ENCODE results near the gene POC1A. TPM values are rescaled to one million over a fixed set of nuclear protein-coding genes. Genes with fewer than 3 reads are reported as not detected.

Gene POC1A
- total RNA-seq, 1 donor from 2014 or later, result 24.1 TPM

GRCh38 chr3:52032702-52033408, 121.4 kb downstream of the POC1A start:
- Mint-ChIP-seq H3K36me3 (ENCODE audit: low read depth) (no peaks in the 10 kb centered on the region), H3K4me3 (no peak overlapping the region), H3K9me3 (no peaks in the 10 kb centered on the region), H3K27me3 (no peaks in the 10 kb centered on the region), H3K27ac (no peak overlapping the region), H3K4me1 (no peaks in the 10 kb centered on the region)
- DNase-seq, result no peak
- intact Hi-C loops (cut with micrococcal nuclease), result no loop called here

DNA sequence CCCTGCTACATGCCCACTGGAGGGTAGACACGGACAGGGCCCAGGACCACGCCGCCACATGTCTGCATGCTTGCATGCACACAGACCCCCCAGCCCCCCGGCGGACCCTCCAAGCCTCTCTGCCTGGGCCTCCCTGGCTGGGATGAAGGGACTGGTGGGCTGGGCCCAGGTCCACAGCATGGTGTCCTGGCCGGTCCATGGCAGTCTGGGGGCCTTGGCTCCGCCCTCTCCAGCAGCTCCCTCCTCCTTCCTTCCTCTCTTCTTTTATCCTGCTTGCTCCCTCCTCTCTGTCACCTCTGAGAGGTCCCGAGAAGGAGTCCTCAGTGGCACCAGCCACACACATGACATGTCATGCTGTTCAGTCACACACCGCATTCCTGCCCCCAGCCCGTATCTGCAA, 122.3 kb downstream of the POC1A start:
- Mint-ChIP-seq H3K27ac (no peak overlapping the region), H3K4me1 (no peaks in the 10 kb centered on the region), H3K36me3 (ENCODE audit: low read depth) (no peaks in the 10 kb centered on the region), H3K9me3 (no peaks in the 10 kb centered on the region), H3K4me3 (no peak overlapping the region), H3K27me3 (no peaks in the 10 kb centered on the region)
- DNase-seq, result no peak
- intact Hi-C loops (cut with micrococcal nuclease), result no loop called here

DNA sequence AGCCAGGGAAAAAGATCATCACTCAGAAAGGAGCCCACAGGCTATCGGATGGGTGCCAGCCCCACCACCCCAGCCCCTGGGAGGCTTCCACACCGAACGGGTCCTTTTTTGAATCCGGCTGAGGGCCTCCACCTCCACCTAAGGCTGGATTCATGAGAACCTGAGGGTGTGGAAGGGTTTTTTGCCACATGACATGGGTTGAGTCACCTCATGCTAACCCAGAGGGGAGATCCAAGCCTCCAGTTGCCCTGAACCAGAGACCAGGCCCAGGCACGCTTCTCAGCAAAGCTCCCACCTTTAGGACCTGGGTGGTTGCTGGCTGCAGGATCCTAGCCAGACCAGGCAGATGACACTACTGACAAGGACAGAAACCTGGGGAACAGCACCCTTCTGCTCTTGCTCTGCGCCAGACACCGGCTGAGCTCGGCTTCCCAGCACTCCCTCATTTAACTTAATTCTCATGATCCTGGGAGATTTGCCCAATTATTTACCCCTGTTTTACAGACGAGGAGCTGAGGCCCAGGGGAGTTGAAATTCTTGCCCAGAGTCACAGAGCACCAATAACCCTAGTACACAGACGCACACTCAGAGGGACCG, 123.4 kb downstream of the POC1A start:
- intact Hi-C loops (cut with micrococcal nuclease), result no loop called here
- H3K4me1 Mint-ChIP-seq, result no peaks in the 10 kb centered on the region

DNA sequence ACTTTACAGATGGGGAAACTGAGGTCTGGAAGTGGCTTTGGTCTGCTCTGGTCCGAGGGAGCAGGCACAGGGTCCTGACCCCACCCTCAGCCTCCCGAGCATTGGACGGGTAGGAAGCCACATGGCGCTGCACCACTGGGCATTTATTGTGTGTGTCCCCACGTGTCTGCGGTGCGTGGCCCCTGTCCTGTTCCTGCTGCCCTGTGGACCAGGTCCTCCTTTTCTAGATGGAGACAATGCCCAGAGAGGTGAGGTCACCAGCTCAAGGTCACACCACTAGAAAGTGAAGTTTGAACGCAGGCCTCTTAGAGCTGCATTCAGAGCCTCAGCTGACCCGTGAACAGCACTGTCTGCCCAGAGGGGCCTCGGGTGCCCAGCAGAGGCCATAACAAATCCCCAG, 124.7 kb downstream of the POC1A start:
- intact Hi-C loops (cut with micrococcal nuclease), result no loop called here
- H3K4me1 Mint-ChIP-seq, result no peaks in the 10 kb centered on the region
- H3K27ac Mint-ChIP-seq, result no peak overlapping the region
- no peaks in the 10 kb centered on the region for H3K36me3 Mint-ChIP-seq (ENCODE audit: low read depth)
- no peak for DNase-seq
- H3K4me3 Mint-ChIP-seq, result no peak overlapping the region
- no peaks in the 10 kb centered on the region for H3K27me3 Mint-ChIP-seq
- H3K9me3 Mint-ChIP-seq, result no peaks in the 10 kb centered on the region

More for the DNA sequence above, 123.4 kb downstream of the POC1A start:
- DNase-seq, result no peak
- Mint-ChIP-seq H3K36me3 (ENCODE audit: low read depth) (no peaks in the 10 kb centered on the region), H3K4me3 (no peak overlapping the region), H3K27ac (no peak overlapping the region), H3K9me3 (no peaks in the 10 kb centered on the region), H3K27me3 (no peaks in the 10 kb centered on the region)

DNA sequence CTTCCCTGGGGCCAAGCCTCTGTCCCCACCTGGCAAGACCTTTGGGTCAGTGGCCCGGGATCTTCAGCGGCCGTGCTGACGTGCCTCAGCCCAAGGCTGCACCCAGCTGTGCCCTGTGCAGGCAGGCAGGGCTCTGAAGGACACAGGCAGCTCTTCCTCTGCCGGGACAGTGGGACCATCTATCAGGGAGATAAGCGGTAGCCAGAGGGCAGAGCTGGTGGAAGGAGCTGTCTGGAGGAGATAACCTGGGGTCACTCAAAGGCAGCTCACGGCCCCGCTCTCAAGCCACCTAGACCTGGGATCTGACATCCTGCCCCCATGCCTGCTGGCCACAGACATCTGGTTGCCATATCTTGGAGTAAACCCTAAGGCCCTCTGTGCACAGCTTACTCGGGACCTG, 125.2 kb downstream of the POC1A start:
- Mint-ChIP-seq H3K36me3 (ENCODE audit: low read depth) (no peaks in the 10 kb centered on the region), H3K4me1 (peaks cover 3% of the 10 kb centered on the region), H3K27me3 (no peaks in the 10 kb centered on the region), H3K4me3 (no peak overlapping the region), H3K9me3 (no peaks in the 10 kb centered on the region), H3K27ac (no peak overlapping the region)
- no peak for DNase-seq
- intact Hi-C loops (cut with micrococcal nuclease), result no loop called here

- H3K4me1 Mint-ChIP-seq, result peaks cover 3% of the 10 kb centered on the region
These were observed 125.7 kb downstream of the POC1A start for GRCh38 chr3:52028572-52028971.

DNA sequence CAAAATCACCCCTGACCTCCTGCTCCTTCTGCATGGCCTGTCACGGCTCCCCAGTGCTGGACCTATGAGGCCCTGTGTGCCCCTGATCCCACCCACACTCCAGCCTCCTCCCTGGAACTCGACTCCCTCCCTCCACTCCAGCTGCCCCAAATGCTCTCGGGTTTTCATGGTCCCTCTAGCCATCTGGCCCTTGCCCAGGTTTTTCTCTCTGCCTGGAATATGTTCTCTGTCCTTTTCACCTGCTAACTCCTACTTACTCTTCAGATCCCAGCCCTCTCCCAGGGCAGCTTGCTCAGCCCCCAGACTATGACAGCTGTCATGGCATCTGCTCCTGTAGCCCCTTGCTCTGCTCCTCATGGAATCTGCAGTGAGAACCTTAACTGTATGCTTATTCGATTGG, 128.2 kb downstream of the POC1A start:
- Mint-ChIP-seq H3K27ac (no peak overlapping the region), H3K4me1 (peaks cover 3% of the 10 kb centered on the region), H3K4me3 (no peak overlapping the region), H3K36me3 (ENCODE audit: low read depth) (no peaks in the 10 kb centered on the region), H3K27me3 (no peaks in the 10 kb centered on the region), H3K9me3 (no peaks in the 10 kb centered on the region)
- intact Hi-C loops (cut with micrococcal nuclease), result no loop called here
- no peak for DNase-seq

More at GRCh38 chr3:52028572-52028971, 125.7 kb downstream of the POC1A start:
- DNase-seq, result no peak
- intact Hi-C loops (cut with micrococcal nuclease), result no loop called here
- no peaks in the 10 kb centered on the region for H3K36me3 Mint-ChIP-seq (ENCODE audit: low read depth)
- no peak overlapping the region for H3K4me3 Mint-ChIP-seq
- H3K9me3 Mint-ChIP-seq, result no peaks in the 10 kb centered on the region
- no peaks in the 10 kb centered on the region for H3K27me3 Mint-ChIP-seq
- no peak overlapping the region for H3K27ac Mint-ChIP-seq

GRCh38 chr3:52025453-52025852, 128.8 kb downstream of the POC1A start:
- Mint-ChIP-seq H3K27ac (no peak overlapping the region), H3K4me1 (peaks cover 3% of the 10 kb centered on the region), H3K4me3 (no peak overlapping the region), H3K36me3 (ENCODE audit: low read depth) (no peaks in the 10 kb centered on the region), H3K9me3 (no peaks in the 10 kb centered on the region), H3K27me3 (no peaks in the 10 kb centered on the region)
- intact Hi-C loops (cut with micrococcal nuclease), result no loop called here
- no peak for DNase-seq

Other genes with a start within 250 kb of the POC1A start
- 92.3 and 95.5 TPM in 2 replicates for gene RRP9, start 212.5 kb downstream of the POC1A start, total RNA-seq
- gene PARP3, start 212.1 kb downstream of the POC1A start, total RNA-seq, result 17.0 and 17.5 TPM in 2 replicates
- gene GPR62, start 199.0 kb downstream of the POC1A start, total RNA-seq, result not detected in 2 replicates
- gene PCBP4, start 187.0 kb downstream of the POC1A start, total RNA-seq, result 15.2 and 16.8 TPM in 2 replicates
- gene ABHD14B, start 180.4 kb downstream of the POC1A start, total RNA-seq, result 43.2 and 45.3 TPM in 2 replicates
- 12.3 and 13.8 TPM in 2 replicates for gene ABHD14A, start 179.4 kb downstream of the POC1A start, total RNA-seq
- gene ACY1, start 170.9 kb downstream of the POC1A start, total RNA-seq, result 57.9 and 58.7 TPM in 2 replicates
- 1,714 and 1,721 TPM in 2 replicates for gene RPL29, start 158.5 kb downstream of the POC1A start, total RNA-seq
- 33.5 and 34.0 TPM in 2 replicates for gene DUSP7, start 97.9 kb downstream of the POC1A start, total RNA-seq
- gene ALAS1, start 43.7 kb upstream of the POC1A start, total RNA-seq, result 115 and 118 TPM in 2 replicates
- gene TLR9, start 71.2 kb upstream of the POC1A start, total RNA-seq, result 0.17 and 0.42 TPM in 2 replicates
- gene TWF2, start 84.7 kb upstream of the POC1A start, total RNA-seq, result 80.3 and 87.0 TPM in 2 replicates
- gene PPM1M, start 91.3 kb upstream of the POC1A start, total RNA-seq, result 48.3 and 49.2 TPM in 2 replicates
- gene WDR82, start 124.2 kb upstream of the POC1A start, total RNA-seq, result 104 and 106 TPM in 2 replicates
- gene GLYCTK, start 133.4 kb upstream of the POC1A start, total RNA-seq, result 16.3 and 17.4 TPM in 2 replicates
- gene DNAH1, start 161.9 kb upstream of the POC1A start, total RNA-seq, result 9.9 and 10.6 TPM in 2 replicates